Bronchial epithelial cell (primary cell): ENCODE measurements around the gene DFFA. TPM values are rescaled to one million over a fixed set of nuclear protein-coding genes. Genes with fewer than 3 reads are reported as not detected.

ENCODE experiments used
- DNase-seq: peaks from one replicate; pipeline ENCODE4 v3.0.0-alpha.2; 2010; ENCODE audit warnings: low read depth
- FAIRE-seq: peaks from 2 replicates; lab custom pipeline; 2011; peaks lifted over from hg19 to GRCh38; lab: Jason Lieb, UNC
- H3K27me3 ChIP-seq: 2 replicates; pipeline ENCODE4 v1.5.1; 2011; ENCODE audit warnings: low read length; ENCODE audit not compliant: control insufficient read depth, insufficient read depth
- H3K36me3 ChIP-seq: 2 replicates; pipeline ENCODE4 v1.5.1; 2011; ENCODE audit warnings: low read length; ENCODE audit not compliant: control insufficient read depth, insufficient read depth
- H3K4me3 ChIP-seq: 2 replicates; pipeline ENCODE4 v1.5.1; 2011; ENCODE audit warnings: mild to moderate bottlenecking, low read depth, low read length, control low read depth
- CTCF ChIP-seq: IDR thresholded peaks from 2 replicates; pipeline ENCODE4 v1.5.1; 2011; ENCODE audit warnings: mild to moderate bottlenecking, moderate library complexity, low read length, control low read depth, inconsistent platforms; ENCODE audit not compliant: insufficient read depth, severe bottlenecking
- total RNA-seq: library from RNA; depleted of rRNA; stranded (reverse); fragments of >200 nt; gene quantifications from 2 replicates; pipeline ENCODE4 v1.2.1, GENCODE V29; 2014

DFFA gene
- total RNA-seq, 1 donor from 2014 or later, result 55.5 TPM

GRCh38 chr1:10434590-10434989 lies 37.7 kb downstream of the DFFA start:
- no peaks in the 10 kb centered on the region for H3K27me3 ChIP-seq
- TF ChIP-seq CTCF, result no peak
- FAIRE-seq, result no peak
- H3K36me3 ChIP-seq, result no peaks in the 10 kb centered on the region
- H3K4me3 ChIP-seq, result no peak overlapping the region
- no peak for DNase-seq

- no peak overlapping the region for H3K4me3 ChIP-seq
- DNase-seq, result no peak
- H3K36me3 ChIP-seq, result no peaks in the 10 kb centered on the region
- TF ChIP-seq CTCF, result no peak
- H3K27me3 ChIP-seq, result no peaks in the 10 kb centered on the region
- FAIRE-seq, result no peak
Observed at GRCh38 chr1:10433790-10434189, 38.5 kb downstream of the DFFA start.

GRCh38 chr1:10432910-10433700 lies 39.2 kb downstream of the DFFA start:
- FAIRE-seq (no peak), DNase-seq (no peak)
- Histone ChIP-seq H3K4me3 (no peak overlapping the region), H3K36me3 (no peaks in the 10 kb centered on the region), H3K27me3 (no peaks in the 10 kb centered on the region)
- TF ChIP-seq CTCF, result no peak

- FAIRE-seq, result no peak
- no peak for TF ChIP-seq CTCF
- Histone ChIP-seq H3K36me3 (no peaks in the 10 kb centered on the region), H3K4me3 (peak overlapping the region; percentile 95), H3K27me3 (no peaks in the 10 kb centered on the region)
- DNase-seq, result peak; percentile 22
Observed at GRCh38 chr1:10431070-10431730, 41.1 kb downstream of the DFFA start.

- H3K36me3 ChIP-seq, result no peaks in the 10 kb centered on the region
- FAIRE-seq, result no peak
- peak; percentile 53 for DNase-seq
- peak; percentile 95 for TF ChIP-seq CTCF
- H3K27me3 ChIP-seq, result no peaks in the 10 kb centered on the region
- peak within 1 kb of the TSS; percentile 95 for H3K4me3 ChIP-seq
Observed at GRCh38 chr1:10430216-10431069, 41.9 kb downstream of the DFFA start, which contains the start of gene CENPS. Gene CENPS (plus strand): TSS chr1:10430433. CDS start chr1:10430518, 85 bp downstream.
